GM04504 (cell line): ENCODE results near the gene ANKH.

Experiments used
- DNase-seq: peaks from one replicate; pipeline ENCODE4 v3.0.0-alpha.2; 2012; ENCODE audit warnings: low read depth

ANKH gene

DNA sequence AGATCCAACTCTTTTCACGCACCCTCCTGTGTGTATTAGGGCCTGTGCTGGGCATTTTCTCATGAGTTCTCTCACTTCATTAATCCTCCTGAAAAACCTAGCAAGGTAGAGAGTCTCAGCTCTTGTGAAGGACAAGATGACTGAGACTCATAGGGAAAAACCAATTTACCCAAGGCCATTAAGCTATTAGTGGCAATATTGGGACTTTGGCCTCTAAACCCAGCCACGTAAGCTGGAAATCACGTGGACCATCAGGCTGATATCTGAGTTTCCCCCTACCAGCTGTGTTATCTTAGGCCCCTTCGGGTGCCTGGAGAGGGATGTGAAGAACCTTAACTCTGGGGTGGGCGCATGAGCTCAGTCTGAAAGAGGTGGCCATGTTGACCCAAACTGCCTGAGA lies 80.7 kb downstream of the ANKH start:
- DNase-seq = no peak

DNA sequence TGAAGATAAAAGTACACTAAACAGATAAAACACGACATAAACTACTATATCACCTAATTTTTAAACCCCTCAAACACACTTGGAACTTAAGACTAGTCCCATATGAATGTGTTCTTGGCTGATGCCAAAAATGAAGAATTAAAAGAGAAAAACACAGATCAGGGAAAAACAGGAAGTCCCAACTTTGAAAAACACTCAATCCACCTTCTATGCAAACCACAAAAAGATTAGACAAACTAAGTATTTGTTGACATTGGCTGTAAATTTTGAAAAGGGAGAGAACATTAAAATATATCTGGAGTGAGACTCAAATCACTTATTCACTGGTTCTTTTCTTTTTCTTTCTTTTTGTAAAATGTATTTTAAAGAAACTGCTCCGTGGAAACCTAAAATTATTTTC lies 81.4 kb downstream of the ANKH start:
- DNase-seq = no peak

DNA sequence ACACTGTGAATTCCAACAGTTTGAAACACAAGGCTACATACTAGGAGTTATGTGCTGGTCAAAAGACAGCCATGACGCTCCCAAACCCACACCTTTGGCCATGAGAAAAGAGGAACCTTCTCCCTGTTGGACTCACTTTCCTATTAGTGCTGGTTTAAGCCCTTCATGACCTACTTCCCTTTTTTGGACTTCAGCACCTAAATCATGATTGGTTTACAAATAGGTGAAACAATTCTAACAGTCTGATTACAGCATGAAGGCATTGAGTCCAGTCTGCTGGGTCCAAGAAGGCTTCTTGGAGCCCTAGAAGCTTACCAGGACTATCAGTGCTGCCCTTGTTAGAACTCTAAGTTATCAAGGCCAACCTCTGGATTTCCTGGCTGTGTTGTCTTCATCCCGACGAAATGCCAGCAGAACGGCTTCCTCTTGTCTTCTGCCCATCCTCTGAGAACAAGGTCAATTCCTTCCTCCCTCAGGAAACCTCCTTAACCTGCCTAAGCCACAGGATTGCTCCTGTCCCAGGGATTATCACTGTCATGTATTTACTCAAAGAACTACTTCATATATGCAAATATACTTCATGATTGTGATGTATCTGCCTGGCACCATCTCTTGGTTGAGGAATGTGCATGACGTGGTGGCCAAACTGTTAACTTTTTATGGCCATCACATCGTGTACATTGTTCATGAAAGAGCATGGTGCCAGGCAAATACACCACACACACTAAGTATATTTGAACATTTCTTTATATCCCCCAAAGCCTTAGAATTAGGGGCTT lies 83.6 kb downstream of the ANKH start:
- DNase-seq = no peak

DNA sequence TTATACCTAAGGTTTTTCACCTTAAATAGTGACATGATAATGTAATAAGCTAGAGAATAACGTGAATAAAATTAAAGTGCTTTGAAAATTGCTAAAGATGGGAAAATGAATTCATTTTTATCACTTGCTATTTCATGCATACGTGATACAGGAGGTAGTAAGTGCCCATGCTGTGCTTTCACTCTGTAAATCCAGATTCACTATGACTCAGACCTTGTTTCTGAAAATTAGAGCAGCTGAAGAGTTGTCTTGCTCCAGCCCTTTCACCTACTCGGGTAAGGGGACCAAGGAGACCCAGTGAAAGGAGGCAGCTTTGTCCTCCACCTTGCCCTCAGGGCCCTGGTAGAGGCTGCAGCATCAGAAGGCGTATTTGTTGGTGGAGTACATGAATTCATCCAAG lies 87.9 kb downstream of the ANKH start:
- DNase-seq = no peak

DNA sequence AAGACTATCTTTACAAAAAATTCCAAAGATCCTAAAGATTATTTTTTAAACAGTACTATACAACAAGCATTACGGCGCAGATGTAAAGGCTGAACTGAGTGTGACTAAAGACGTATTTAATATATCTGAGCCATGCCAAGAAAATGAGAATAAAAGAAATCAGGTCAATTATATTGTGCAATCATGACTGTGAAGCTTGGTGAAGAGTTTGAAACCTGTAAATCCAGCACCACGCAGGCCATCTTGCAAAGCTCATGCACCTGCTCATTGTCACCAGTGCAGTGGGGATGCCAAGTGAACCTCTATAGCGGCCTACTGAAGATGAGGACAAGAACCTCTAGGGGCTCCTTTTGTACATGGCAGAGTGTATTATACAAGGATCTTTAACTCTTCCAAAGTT lies 89.0 kb downstream of the ANKH start:
- no peak for DNase-seq

DNA sequence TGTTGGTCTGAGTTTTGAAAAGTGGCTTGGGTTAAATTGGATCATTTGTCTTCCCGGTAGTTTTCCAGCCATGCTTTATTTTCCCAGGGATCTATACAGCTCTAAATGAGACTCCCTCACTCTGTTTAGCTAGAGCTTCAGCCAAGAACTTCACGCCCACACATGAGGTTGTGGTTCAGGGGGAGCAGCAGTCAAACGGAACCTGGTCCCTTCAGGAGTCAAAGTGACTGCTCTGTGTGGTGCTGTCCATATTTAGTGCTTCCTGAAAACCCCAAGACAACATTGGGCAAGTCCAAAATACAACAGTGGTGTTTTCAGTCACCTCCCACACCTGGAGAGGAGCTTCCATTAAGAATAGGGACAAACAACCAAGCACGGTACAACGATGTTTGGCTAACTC lies 90.5 kb downstream of the ANKH start:
- no peak for DNase-seq

DNA sequence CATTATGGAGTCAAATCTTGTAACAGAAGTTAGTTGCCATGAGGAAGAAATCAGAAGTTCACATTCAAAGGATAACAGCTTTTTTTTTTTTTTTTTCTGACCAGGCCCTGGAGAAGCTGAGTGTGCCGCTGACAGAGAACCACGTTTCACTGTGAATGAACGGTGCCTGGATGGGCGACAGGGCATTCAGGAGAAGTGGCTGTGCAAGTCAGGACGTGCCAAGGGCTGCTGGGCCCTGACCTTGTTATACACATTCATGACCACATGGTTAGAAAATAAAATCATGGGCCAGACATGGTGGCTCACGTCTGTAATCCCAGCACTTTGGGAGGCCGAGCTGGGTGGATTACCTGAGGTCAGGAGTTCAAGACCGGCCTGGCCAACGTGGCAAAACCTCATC lies 91.6 kb downstream of the ANKH start:
- no peak for DNase-seq

DNA sequence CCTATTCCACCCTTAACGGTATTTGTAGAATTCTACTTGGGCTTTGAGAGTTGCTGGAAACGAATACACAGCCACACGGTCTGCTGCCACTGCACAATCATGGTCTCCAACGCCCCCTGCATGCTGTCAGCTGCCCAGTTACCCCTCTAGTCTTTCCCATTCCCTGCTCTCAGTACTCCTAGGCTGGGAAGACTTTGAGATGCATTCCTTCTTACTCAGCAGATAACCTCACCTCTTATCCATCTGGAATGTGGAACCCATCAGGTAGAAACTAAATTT lies 92.8 kb downstream of the ANKH start:
- DNase-seq = no peak

DNA sequence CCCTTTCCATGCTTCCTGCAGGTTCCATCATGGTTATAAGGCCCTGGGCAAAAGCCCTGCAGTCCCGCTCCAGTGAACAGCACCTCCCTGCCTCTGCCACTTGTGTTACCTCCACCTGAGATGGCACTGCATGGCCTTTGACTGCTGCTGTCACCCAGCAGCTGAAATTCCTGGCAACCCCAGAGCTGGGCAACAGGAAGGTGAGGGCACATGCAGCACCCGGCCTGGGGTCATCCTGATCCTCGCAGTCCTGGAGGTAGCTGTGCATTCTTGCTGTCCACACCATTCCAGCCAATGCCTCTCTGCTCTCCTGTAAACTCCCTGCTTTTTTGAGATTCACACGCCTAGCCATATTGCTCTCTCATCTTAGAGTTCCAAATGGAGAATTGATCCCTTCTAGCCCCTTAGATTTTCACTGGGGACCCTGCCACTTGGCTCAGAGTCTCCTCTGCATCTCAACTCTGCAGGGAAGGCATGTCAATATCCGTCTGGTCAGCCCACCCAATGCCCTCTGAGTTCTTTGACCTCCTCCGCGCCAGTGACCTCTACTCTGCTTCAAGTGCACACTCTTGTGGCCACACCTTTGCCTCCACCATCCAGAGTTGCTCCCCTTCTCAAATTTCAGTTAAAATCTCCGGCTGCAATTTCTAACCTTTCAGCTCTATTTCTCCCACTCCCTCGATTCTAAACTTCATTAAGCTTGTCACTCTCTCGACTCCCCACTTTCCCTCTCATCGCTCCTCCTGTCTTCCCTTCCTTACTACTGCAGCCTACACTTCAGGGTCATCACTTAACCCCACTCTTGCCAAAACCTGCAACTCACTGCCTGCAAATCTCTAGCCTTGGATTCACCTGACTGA lies 93.4 kb downstream of the ANKH start:
- DNase-seq = no peak

DNA sequence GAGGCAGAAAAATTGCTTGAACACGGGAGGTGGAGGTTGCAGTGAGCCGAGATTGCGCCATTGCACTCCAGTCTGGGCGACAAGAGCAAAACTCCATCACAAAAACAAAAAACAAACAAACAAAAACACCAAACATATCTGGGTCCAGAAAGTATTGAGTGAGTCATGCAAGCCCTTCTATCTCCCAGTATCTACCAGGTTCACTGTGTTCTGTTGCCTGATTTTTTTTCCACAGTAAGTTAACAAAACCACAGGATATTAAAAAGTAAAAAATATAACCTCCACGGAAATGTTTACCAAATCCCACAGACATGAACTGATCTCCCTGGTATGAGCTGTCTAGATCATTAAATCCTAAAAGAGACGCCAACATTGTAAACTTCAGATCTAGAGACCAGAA lies 94.4 kb downstream of the ANKH start:
- no peak for DNase-seq

DNA sequence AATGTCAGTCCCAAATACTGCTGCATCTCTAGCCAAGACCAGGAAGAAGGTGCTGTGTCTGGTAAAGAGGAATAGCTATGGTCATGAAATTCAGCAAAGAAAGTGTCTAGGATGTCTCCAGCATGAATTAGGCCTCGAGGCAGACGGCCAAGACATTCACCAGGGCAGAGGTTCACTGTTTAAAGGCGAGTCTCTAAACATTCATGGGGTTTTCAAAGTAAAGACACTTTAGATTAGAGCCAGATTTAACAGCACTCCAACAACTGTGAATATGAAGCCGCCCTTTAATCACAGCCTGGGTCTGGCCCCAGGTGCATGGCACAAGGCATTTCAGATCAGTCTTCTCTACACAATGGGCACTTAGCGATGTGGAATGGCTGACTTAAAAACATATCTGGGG lies 95.0 kb downstream of the ANKH start:
- no peak for DNase-seq

DNA sequence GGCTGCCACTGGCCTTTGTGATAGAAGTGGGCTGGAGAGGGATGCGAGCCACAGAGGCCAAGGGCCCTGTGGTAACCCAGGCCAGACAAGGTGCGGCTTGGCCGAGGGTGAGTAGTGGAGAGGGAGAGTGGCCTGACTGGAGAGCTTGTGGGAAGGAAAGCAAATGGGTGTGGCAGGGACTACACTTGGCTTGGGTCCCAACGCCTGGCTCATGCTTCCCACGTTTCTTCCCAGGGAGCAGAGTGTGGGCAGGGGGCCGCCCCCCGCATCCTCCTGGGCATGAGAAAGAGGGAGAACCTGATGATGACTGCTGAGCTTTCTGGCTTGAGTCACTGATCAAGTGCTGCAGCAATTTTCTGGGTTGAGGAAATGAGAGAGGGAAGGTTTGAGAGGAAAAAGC lies 95.7 kb downstream of the ANKH start:
- DNase-seq = no peak

DNA sequence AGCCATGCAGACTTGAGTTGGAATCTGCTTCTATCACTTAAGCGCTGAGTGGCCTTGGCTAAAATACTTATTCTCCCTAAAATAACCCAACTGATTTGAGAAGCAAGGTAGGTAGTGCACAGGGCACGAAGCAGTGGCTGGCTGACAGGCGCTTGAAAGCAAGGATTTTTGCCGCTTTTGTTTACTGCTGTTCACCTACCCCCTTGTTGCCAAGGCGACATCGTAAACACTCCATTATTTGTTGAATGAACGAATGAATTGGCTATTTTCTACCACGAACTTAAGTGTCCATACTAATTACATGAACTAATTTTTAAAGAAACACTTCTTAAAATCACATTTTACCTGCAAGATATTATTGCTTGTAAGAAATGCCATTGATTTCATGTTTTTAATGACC lies 98.0 kb downstream of the ANKH start:
- DNase-seq = no peak

DNA sequence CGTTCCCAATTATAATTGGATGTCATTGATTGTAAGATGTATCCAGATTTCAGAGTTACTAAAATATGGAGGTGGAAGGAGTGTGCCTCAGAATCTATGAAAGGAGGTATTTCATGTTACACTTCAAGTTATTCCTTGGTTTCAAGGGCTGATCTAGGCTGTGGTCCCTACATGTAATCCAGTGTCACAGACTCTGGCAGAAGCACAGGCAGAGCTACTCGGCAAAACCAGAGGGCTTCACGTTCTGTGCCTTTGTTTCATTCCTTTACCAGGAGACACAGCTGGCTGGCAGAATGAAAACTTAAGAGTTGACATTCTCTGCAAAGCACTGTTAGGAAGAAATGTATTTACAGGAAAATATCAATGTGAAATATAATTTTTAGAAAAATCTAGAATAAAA lies 99.6 kb downstream of the ANKH start:
- no peak for DNase-seq

DNA sequence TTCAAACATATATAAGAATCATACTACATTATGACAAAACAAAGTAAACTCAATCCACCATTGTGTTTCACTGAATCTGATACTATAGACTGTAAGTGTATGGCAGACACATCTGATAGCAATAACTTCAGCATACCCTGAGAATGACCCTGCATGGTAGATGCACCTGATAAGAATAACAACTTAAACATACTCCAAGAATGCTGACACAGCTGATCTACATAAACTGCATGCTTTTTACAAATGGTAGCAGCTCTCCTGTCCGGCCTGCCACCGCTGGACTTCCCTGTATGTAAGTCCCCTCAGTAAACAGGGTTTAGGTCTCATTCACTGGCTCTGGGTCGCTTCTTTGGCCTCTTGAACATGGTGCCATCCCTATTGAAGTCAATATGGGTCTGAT lies 100.4 kb downstream of the ANKH start:
- no peak for DNase-seq

DNA sequence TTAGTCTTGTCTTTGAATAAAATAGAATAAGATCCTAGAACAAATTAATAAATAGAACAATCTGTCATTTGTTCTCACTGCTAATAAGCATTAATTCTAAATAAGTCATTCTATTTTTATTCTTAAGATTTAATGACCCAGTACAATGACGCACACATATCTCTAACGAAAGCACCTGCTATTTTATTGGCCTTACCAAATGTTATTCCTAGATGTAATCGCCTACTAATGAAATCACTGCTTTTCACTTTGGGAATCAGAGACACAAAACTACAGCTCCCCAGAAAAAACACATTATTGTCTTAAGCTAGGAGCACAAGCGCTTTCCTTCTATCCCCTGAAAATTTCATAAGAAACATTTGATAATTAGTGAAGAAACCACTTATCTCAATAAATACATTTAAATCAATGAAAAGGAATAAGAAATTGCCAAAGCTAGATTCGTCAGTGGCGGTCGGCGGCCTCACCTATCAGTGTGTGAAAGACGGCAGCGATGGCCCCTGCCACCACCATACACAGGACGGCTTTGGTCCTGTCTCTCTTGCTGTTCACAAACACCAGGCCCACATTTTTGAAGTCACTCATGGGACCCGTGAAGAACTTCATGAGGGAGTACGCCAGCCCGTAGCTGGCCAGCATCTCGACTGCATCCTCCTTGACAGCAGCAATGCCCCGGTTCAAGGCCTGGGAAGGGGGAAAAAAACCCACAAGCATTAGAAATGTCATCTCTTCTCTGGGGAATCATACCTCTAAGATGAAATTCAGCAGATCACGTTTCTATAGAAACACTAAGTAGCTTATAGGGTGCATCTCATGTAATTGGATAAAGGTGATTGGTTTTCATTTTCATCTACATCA lies 102.8 kb downstream of the ANKH start:
- no peak for DNase-seq

DNA sequence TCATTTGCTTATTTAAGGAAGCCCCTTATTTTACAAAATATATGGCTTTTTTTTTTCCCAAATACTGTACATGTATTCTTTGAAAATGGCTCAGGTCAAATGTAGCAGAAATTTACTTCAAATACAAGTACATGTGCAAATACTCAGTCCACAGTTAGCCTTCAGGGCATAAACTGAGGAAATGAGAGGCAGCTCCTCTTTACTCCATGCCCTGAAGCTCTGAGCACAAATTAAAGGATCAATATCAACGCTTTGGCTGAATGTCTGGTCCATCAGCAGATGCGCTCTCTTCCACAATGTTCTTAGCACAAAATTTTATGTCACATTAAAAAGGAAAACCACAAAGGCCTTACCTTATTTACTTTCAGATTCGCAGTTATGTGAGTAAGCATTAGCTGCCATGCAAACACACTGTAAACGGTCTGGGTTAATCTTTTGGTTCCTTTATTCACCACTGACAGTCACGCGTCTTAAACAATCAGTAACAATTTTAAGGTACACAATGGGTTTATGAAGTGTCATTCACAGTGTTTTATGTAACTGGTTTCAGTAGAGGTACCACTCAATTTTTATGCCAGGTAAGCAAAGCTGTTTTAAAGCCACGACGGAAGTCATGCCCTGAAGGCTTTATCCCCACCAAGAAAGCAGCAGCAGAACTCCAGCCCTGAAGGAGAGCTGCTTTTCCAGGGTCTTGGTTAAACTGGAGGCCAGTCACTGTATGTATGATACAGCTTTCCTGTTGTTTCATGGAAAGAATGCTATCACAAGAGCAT lies 103.7 kb downstream of the ANKH start:
- DNase-seq = no peak

DNA sequence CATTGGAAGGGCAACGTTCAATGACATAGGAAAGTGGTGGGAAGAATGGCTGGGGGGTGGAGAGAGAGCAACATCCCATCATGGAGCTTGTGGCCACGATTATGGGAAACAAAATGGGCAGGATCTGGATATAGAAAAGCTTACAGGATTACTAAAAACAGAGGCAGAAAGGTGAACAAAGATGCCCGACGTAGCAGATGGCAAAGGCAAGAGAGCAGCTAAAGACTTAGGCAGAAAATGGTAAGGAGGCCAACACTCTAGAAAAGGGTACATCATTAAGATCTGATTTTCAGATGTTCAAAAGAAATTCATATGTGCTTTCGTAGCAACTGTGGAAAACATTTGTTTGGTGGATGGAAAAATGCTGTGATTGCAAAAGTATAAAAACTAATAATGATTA lies 104.5 kb downstream of the ANKH start:
- DNase-seq = no peak

DNA sequence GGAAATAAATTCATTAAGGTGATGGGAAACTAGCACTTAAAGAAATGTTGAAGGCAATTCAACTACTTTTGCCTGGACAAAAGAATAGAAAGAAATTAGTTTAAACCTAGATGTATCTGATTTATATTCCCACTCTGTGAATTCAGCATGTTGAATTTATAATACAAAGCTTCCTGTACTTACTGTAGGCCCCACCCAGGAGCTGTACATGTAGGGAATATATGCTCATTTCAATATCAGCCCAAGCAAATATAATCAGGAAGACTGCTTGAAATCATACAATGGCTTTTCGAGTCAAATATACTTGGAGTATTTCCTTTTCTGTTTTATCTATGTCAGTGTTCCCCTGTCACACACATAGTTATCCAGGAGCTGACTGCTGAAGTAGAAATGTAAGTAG lies 105.0 kb downstream of the ANKH start:
- no peak for DNase-seq

DNA sequence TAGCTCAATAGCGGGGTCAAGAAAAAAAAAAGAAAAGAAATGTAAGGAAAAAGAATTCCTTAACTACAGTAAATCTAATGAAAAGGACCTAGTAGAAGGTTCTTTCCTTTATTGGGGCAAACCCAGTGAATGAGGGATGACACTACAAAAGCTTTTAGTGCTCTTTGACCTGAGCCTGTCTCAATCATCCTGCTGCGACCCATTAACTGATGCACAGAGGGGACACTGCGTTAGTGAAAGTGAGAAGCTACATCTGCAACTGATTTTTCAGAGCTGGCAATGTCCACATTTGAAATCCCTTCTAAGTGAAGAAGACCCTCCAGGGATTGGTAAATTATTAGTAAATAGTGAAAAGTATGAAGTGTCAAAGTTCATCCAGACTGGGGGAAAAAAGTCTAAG lies 106.0 kb downstream of the ANKH start:
- no peak for DNase-seq

DNA sequence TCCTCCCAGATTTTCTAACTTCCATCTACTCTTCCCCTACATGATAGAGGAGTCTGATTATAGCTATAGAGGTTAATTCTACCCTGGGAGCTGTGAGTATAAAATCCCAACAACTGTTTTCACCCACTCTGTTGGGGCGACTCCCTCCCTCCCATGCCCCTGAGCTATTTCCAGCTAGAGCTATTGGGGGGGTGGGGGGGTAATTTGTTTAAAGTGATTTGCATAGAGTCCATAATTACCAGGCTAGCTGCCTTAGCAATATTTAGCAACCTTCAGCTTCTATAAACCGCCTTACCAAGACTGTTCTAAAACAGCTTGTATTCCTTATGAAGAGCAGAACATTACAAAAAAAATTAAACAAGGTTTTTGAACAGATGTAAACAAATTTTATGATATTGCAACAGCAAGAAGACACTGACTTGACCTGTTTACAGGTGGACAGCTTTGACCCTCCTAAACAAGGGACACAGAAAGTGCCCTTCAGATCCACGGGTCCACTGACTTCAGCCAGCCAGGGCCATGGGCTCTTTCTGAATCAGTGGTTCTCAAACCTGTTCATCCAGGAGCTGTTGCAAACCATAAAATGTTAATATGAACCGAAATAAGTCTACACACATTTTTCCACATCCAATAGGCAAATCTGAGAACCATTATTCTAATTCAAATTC lies 108.9 kb downstream of the ANKH start:
- no peak for DNase-seq

DNA sequence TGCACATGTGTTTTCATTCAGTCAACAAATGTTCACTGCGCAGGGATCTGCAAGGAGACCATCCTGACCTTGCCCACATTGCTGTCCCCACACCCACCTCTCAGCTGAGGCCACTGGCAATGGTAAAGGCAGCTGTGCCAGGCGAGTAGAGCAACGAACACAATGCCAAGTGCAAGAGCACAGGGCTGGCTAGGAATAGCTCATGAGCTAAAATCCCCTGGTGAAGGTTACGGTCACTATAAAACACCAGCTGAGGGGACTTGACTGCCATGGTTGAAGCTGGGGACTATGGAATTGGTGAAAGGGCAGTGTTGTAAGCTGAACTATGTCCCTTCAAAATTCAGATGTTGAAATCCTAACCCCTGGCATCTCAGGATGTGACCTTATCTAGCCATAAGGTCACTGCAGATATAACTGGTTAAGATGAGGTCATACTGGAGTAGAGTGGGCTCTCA lies 111.0 kb downstream of the ANKH start:
- no peak for DNase-seq
